ENCODE measurements around the gene CCDC177.

The CCDC177 gene

DNA sequence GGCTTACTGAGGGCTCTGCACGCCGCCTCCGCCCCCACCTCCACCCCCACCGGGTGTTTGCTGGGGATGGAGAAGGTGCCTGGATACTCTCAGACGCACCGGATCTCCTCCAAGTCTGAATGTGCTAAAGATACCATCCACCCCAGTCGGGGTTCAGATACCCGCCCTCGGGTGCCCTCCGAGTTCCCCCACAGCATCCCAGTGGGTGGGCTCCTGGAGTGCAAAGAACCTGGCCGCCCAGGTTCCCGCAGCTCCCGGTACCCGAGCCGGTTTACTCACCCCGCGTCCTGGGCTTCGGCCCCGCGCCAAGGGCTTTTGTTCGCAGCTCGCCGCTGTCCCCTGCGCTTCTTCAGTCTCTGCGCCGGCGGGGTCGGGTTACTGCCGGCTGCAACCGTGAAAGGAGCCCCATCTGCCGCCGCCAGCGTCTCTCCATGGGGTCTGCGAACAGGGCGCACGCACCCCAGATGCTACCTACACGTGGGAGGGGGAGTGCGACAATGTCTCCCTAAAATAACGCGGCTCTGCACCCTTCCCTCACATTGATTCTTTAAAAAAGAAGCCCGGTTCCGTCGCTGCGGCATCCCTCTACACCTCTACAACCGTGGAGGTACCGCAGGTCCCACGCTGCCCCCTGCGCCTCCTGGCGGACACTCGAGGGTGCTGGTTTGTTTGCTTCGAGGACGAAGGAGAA, at the start of gene CCDC177:
Gene CCDC177 (minus strand): TSS at position 609 of the 691 bp plus-strand sequence. CDS start 1,249 bp downstream, outside the sequence.
- in situ Hi-C loops (cut with HindIII; ENCODE audit: low pct_ligation_motif_present, low pct_unique_long_range_greater_than_20kb, low sequenced_read_pairs), result no loop called here
- DNase-seq, result peak; percentile 44

GRCh38 chr14:69624136-69624535, 49.5 kb upstream of the CCDC177 start:
- DNase-seq, result no peak
- in situ Hi-C loops (cut with HindIII; ENCODE audit: low pct_ligation_motif_present, low pct_unique_long_range_greater_than_20kb, low sequenced_read_pairs), result no loop called here

- DNase-seq, result no peak
- in situ Hi-C loops (cut with HindIII; ENCODE audit: low pct_ligation_motif_present, low pct_unique_long_range_greater_than_20kb, low sequenced_read_pairs), result no loop called here
Observed at GRCh38 chr14:69620981-69621380, 46.3 kb upstream of the CCDC177 start.

- in situ Hi-C loops (cut with HindIII; ENCODE audit: low pct_ligation_motif_present, low pct_unique_long_range_greater_than_20kb, low sequenced_read_pairs), result no loop called here
- no peak for DNase-seq
Observed at GRCh38 chr14:69620211-69620611, 45.5 kb upstream of the CCDC177 start.

GRCh38 chr14:69619012-69619411, 44.3 kb upstream of the CCDC177 start:
- no peak for DNase-seq
- in situ Hi-C loops (cut with HindIII; ENCODE audit: low pct_ligation_motif_present, low pct_unique_long_range_greater_than_20kb, low sequenced_read_pairs), result no loop called here

GRCh38 chr14:69617796-69618195, 43.1 kb upstream of the CCDC177 start:
- DNase-seq, result no peak
- in situ Hi-C loops (cut with HindIII; ENCODE audit: low pct_ligation_motif_present, low pct_unique_long_range_greater_than_20kb, low sequenced_read_pairs), result no loop called here

GRCh38 chr14:69616408-69616773, 41.7 kb upstream of the CCDC177 start:
- in situ Hi-C loops (cut with HindIII; ENCODE audit: low pct_ligation_motif_present, low pct_unique_long_range_greater_than_20kb, low sequenced_read_pairs), result no loop called here
- DNase-seq, result no peak

GRCh38 chr14:69615496-69616407, 41.1 kb upstream of the CCDC177 start:
- in situ Hi-C loops (cut with HindIII; ENCODE audit: low pct_ligation_motif_present, low pct_unique_long_range_greater_than_20kb, low sequenced_read_pairs), result no loop called here
- DNase-seq, result peak; percentile 8

DNA sequence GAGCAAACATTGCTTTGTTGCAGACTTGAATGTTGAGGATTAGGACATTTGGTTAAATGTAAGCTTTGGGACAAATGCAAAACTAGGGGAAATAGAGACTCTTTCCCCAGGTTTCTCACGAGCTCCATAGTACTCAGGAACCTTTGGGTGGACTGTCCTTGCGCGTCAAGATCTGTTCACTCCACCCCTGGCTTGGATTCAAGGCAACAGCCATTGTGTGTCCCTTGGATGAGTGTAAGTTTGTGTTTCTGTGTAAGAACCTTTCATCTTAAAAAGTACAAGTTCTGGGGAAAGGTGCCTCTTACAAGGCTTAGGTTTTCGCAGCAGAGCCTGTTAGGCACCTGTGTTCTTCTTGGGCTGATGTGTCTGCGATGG, 40.4 kb upstream of the CCDC177 start:
- in situ Hi-C loops (cut with HindIII; ENCODE audit: low pct_ligation_motif_present, low pct_unique_long_range_greater_than_20kb, low sequenced_read_pairs), result no loop called here
- DNase-seq, result no peak

DNA sequence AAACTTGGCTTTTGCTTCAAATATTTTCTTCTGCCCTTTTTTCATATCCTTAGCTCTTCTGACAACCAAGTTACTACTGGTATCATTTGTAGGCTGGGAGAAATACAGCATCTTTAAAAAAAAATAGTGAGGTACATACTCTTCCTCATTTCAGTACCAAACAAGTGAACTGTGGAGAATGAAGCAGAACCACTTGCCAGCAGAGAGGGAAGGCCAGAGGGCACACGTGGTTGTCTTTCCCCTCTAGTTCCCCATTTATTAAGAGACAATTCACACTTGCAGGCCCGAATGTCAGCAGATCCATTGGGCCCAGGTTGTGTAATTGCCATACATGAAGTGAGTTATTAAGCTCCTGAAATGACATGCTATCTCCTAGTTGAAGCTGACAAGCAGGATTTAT, 39.9 kb upstream of the CCDC177 start:
- in situ Hi-C loops (cut with HindIII; ENCODE audit: low pct_ligation_motif_present, low pct_unique_long_range_greater_than_20kb, low sequenced_read_pairs), result no loop called here

GRCh38 chr14:69613312-69614073, 38.8 kb upstream of the CCDC177 start:
- in situ Hi-C loops (cut with HindIII; ENCODE audit: low pct_ligation_motif_present, low pct_unique_long_range_greater_than_20kb, low sequenced_read_pairs), result no loop called here

More for the DNA sequence above, 39.9 kb upstream of the CCDC177 start:
- no peak for DNase-seq

GRCh38 chr14:69612783-69613130, 38.1 kb upstream of the CCDC177 start:
- DNase-seq, result no peak
- in situ Hi-C loops (cut with HindIII; ENCODE audit: low pct_ligation_motif_present, low pct_unique_long_range_greater_than_20kb, low sequenced_read_pairs), result no loop called here

More at GRCh38 chr14:69613312-69614073, 38.8 kb upstream of the CCDC177 start:
- DNase-seq, result no peak

DNA sequence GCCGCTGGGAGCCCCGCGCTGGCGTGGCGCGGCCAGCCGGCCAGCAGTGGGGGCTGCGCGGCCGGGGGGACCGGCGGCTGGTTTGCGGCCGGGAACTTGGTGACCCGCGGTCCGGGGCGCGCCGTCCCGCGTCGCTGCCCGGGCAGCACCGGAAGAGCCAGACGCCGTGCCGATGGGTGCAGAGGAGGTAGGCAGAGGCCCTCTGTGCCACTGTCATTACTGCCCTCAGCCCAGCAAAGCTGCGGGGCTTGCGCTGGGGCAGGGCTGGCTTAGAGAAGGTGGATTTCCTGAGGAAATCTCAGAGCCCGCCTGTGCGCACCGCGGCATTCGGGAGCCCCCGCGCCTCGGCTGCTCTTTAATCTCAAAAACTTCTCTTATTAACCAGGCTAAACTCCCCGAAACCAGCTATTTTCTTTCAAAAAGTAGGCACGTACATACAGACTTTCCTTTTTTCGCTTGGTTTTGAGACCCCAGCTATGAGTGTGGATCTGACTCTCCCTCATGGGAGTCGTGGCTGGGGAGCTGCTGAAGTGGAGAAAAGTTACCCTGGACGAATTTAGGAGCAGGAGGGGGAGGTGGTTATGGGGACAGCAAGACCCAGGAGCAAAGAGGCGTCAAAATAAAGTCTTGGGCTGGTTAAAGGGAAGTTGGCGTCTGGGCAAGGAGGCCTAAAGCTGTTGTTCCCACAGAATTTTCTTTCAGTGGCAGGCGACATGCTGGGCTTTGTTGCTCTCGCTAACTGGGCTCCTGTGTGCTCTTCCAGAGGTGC, 37.5 kb upstream of the CCDC177 start:
- DNase-seq, result peak; percentile 43

DNA sequence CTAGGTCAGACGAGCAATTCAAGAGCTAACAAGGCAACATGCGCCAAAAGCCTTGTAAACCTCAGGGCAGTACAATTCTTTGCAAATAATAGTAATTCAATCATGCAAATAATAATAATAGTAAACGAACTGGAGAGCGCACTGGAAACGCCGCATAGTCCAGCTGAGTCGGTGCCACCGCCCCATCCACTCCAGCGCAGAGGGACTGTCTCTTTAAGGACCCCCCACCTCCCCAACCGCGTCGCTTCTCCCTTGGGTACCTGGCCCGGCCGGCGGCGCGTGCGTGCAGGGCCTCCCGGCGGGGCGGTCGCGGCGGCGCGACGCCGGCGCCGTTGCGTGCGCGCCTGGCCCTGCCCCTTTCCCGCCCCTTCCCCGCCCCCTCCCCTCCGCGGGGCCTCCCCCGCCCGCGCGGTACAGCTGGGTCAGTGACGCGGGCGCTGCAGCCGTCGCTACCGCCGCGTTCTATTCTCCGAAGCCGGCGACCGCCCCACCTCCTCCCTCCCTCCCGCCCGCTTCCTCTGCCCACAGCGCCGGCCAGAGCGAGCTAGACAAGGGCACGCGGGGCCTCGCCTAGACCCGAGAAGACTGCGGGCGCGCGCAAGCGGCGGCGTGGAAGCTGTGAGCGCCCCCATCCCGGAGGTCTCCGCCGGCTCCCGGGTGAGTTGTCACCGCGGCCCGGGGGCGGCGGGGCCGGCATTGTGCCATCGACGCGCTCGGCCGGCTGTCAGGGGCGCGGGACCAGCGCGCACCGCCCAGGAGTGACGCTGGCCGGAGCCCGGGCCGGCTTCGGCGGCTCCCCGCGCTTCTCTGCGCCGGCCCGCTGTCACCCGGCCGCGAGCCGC, 36.7 kb upstream of the CCDC177 start, which contains the start of gene SUSD6:
Gene SUSD6 (plus strand): TSS at position 425 of the 842 bp plus-strand sequence. CDS start 46,997 bp downstream, outside the sequence.
- in situ Hi-C loops (cut with HindIII; ENCODE audit: low pct_ligation_motif_present, low pct_unique_long_range_greater_than_20kb, low sequenced_read_pairs), result no loop called here
- peak; percentile 84 for DNase-seq

More for the DNA sequence above, 37.5 kb upstream of the CCDC177 start:
- in situ Hi-C loops (cut with HindIII; ENCODE audit: low pct_ligation_motif_present, low pct_unique_long_range_greater_than_20kb, low sequenced_read_pairs), result no loop called here

GRCh38 chr14:69610874-69611171, 36.2 kb upstream of the CCDC177 start:
- in situ Hi-C loops (cut with HindIII; ENCODE audit: low pct_ligation_motif_present, low pct_unique_long_range_greater_than_20kb, low sequenced_read_pairs), result no loop called here
- peak; percentile 35 for DNase-seq

GRCh38 chr14:69610020-69610873, 35.6 kb upstream of the CCDC177 start:
- in situ Hi-C loops (cut with HindIII; ENCODE audit: low pct_ligation_motif_present, low pct_unique_long_range_greater_than_20kb, low sequenced_read_pairs), result no loop called here
- no peak for DNase-seq

Measured in ACHN (cell line).